Activated CD8-positive, alpha-beta memory T cell treated with anti-CD3 and anti-CD28 coated beads, Interleukin-2, amount 10 ng/mL, durations not matched to agents 7 days and 5 days (primary cell): Measurements from ENCODE around the gene WWOX. TPM values are rescaled to one million over a fixed set of nuclear protein-coding genes. Genes with fewer than 3 reads are reported as not detected.

Experiments
- ATAC-seq: fragments of 150-1000 bp; cut with Tn5 transposase; one replicate; pipeline ENCODE4 v1.10.0; 2021; ENCODE audit warnings: moderate library complexity
- CTCF ChIA-PET: fragments of 350-600 bp; sonication (Branson Sonifier 250); formaldehyde crosslinking; loops from one replicate; lab custom pipeline; 2021; ENCODE audit warnings: antibody characterized with exemption; lab: Charles Lee
- DNase-seq: peaks from one replicate; pipeline ENCODE4 v3.0.0-alpha.2; 2020
- H3K27ac Mint-ChIP-seq: one replicate; pipeline ENCODE4 v1.8.0; 2021; ENCODE audit warnings: mild to moderate bottlenecking, mixed read lengths
- H3K27me3 Mint-ChIP-seq: one replicate; pipeline ENCODE4 v1.8.0; 2021; ENCODE audit warnings: mixed read lengths
- H3K36me3 Mint-ChIP-seq: one replicate; pipeline ENCODE4 v1.8.0; 2021; ENCODE audit warnings: mild to moderate bottlenecking, mixed read lengths
- H3K4me1 Mint-ChIP-seq: one replicate; pipeline ENCODE4 v1.8.0; 2021; ENCODE audit warnings: mixed read lengths
- H3K4me3 Mint-ChIP-seq: one replicate; pipeline ENCODE4 v1.8.0; 2021; ENCODE audit warnings: mild to moderate bottlenecking, moderate library complexity, mixed read lengths
- H3K9me3 Mint-ChIP-seq: one replicate; pipeline ENCODE4 v1.8.0; 2022; ENCODE audit warnings: low read depth, mixed read lengths
- total RNA-seq, 2 experiments: library from RNA; stranded (reverse); gene quantifications; one replicate each; pipeline ENCODE4 v1.2.3, GENCODE V29; 2021

The WWOX gene
- total RNA-seq, 2 experiments from 2014 or later = 25.2 to 38.8 TPM

DNA sequence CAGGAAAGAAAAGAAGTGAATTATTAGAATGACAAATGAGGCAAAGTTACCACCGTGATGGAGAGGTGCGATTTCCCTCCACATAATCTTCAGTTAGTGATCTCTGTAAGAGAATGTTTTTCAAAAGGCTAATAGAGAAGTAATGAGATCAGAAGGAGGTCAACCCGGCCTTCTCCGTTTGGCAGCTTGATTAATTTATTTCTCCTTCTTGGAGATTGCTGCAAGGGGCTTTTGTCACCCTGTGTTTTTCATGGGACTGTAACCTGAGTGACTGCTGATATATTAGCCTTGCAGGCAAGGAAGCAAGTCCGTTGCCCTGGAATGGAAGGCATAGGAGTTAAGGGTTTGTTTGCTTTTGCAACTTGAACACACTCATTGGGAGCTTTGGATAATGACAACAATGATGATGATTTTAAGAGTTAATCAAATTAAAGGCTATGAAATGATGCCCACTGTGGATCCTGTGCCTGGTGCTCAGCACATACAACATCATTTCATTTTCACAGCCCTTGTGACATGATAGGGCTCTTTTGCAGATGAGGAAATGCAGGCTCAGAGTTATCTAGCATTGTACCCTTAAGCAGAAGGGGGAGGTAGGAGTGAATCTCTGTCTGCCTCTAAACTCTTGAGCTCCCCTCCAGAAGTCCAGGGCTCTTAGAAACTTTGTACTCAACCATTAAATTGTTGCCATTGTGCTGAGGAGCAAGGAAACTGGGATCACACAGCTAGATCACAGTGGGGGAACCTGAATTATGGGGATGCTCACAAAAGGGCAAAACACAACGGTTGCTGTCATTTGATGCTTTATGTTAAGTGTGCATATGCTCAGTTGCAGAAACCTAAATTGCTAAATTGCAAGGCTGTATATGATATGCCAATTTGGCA lies 226.3 kb downstream of the WWOX start:
- H3K27me3 Mint-ChIP-seq = no peaks in the 10 kb centered on the region
- no peaks in the 10 kb centered on the region for H3K4me1 Mint-ChIP-seq
- ATAC-seq = no peak
- DNase-seq = no peak
- CTCF ChIA-PET = no interaction called here
- no peak overlapping the region for H3K27ac Mint-ChIP-seq
- no peaks in the 10 kb centered on the region for H3K36me3 Mint-ChIP-seq
- H3K4me3 Mint-ChIP-seq = no peak overlapping the region
- H3K9me3 Mint-ChIP-seq = no peaks in the 10 kb centered on the region

- DNase-seq = no peak
- Mint-ChIP-seq H3K9me3 (no peaks in the 10 kb centered on the region), H3K36me3 (no peaks in the 10 kb centered on the region), H3K4me1 (no peaks in the 10 kb centered on the region), H3K27ac (no peak overlapping the region), H3K4me3 (no peak overlapping the region), H3K27me3 (no peaks in the 10 kb centered on the region)
- ATAC-seq = no peak
- CTCF ChIA-PET = no interaction called here
These were observed 227.3 kb downstream of the WWOX start for GRCh38 chr16:78326731-78327130.

DNA sequence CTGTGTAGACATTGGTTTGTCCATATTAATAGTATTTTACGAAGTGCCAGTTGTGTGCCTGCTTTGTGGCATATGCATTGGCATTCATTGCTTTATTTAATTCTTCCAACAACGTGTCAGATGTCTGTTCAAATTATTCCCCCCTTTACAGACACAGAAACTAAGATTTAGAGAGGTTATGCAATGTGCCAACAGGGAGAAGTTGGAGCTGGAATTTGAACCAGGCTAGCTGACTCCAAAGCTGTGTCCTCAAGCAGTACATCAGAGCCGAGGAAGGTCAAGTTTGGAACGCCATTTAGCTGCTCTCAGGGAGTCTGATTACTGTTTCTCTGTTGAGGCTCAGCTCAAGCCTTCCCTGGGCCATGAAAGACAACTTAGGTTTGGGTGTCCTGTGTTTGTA lies 232.3 kb downstream of the WWOX start:
- CTCF ChIA-PET = no interaction called here
- Mint-ChIP-seq H3K4me1 (no peaks in the 10 kb centered on the region), H3K36me3 (no peaks in the 10 kb centered on the region), H3K4me3 (no peak overlapping the region), H3K27me3 (no peaks in the 10 kb centered on the region), H3K9me3 (no peaks in the 10 kb centered on the region), H3K27ac (no peak overlapping the region)
- DNase-seq (no peak), ATAC-seq (no peak)

GRCh38 chr16:78333808-78334207 lies 234.4 kb downstream of the WWOX start:
- no peaks in the 10 kb centered on the region for H3K27me3 Mint-ChIP-seq
- CTCF ChIA-PET = no interaction called here
- H3K36me3 Mint-ChIP-seq = no peaks in the 10 kb centered on the region
- no peaks in the 10 kb centered on the region for H3K9me3 Mint-ChIP-seq
- no peaks in the 10 kb centered on the region for H3K4me1 Mint-ChIP-seq
- no peak for ATAC-seq
- no peak for DNase-seq
- no peak overlapping the region for H3K4me3 Mint-ChIP-seq
- no peak overlapping the region for H3K27ac Mint-ChIP-seq

DNA sequence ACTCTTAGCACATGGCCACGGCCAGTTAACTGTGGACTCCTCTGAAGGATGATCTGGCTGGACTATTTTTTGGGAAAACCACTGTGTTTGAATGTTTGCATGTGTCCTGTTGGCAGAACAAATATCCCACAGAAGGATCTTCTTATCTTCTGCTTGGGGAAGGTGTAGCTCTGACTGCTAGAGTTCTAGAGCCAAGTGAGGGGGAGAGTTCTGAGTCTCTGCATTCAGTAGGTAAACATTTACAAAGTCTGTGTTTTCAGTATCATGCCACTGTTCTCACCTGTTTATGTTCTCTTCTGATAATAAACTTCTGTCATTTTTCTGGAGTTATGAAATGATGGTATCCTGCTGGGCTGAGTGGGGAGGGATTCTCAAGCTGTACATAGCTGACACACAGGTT lies 241.1 kb downstream of the WWOX start:
- Mint-ChIP-seq H3K4me1 (no peaks in the 10 kb centered on the region), H3K27me3 (no peaks in the 10 kb centered on the region), H3K4me3 (no peak overlapping the region), H3K36me3 (no peaks in the 10 kb centered on the region), H3K9me3 (no peaks in the 10 kb centered on the region), H3K27ac (no peak overlapping the region)
- ATAC-seq (no peak), DNase-seq (no peak)
- CTCF ChIA-PET = no interaction called here

- DNase-seq = no peak
- H3K4me1 Mint-ChIP-seq = no peaks in the 10 kb centered on the region
- H3K27ac Mint-ChIP-seq = no peak overlapping the region
- CTCF ChIA-PET = no interaction called here
- no peak overlapping the region for H3K4me3 Mint-ChIP-seq
- H3K36me3 Mint-ChIP-seq = no peaks in the 10 kb centered on the region
- ATAC-seq = no peak
- no peaks in the 10 kb centered on the region for H3K9me3 Mint-ChIP-seq
- no peaks in the 10 kb centered on the region for H3K27me3 Mint-ChIP-seq
These were observed 248.6 kb downstream of the WWOX start for GRCh38 chr16:78348068-78348467.

GRCh38 chr16:78348886-78349285 lies 249.4 kb downstream of the WWOX start:
- ATAC-seq = no peak
- H3K9me3 Mint-ChIP-seq = no peaks in the 10 kb centered on the region
- H3K4me1 Mint-ChIP-seq = no peaks in the 10 kb centered on the region
- DNase-seq = no peak
- H3K36me3 Mint-ChIP-seq = no peaks in the 10 kb centered on the region
- no peaks in the 10 kb centered on the region for H3K27me3 Mint-ChIP-seq
- no peak overlapping the region for H3K4me3 Mint-ChIP-seq
- CTCF ChIA-PET = no interaction called here
- H3K27ac Mint-ChIP-seq = no peak overlapping the region

GRCh38 chr16:78352184-78352583 lies 252.7 kb downstream of the WWOX start:
- Mint-ChIP-seq H3K4me3 (no peak overlapping the region), H3K27ac (no peak overlapping the region), H3K4me1 (no peaks in the 10 kb centered on the region), H3K9me3 (no peaks in the 10 kb centered on the region), H3K27me3 (no peaks in the 10 kb centered on the region), H3K36me3 (no peaks in the 10 kb centered on the region)
- CTCF ChIA-PET = no interaction called here
- no peak for ATAC-seq
- DNase-seq = no peak

- Mint-ChIP-seq H3K9me3 (no peaks in the 10 kb centered on the region), H3K36me3 (no peaks in the 10 kb centered on the region), H3K4me3 (no peak overlapping the region), H3K27ac (no peak overlapping the region), H3K27me3 (no peaks in the 10 kb centered on the region), H3K4me1 (no peaks in the 10 kb centered on the region)
- CTCF ChIA-PET = no interaction called here
- ATAC-seq = no peak
- no peak for DNase-seq
These were observed 254.3 kb downstream of the WWOX start for GRCh38 chr16:78353640-78354275.

DNA sequence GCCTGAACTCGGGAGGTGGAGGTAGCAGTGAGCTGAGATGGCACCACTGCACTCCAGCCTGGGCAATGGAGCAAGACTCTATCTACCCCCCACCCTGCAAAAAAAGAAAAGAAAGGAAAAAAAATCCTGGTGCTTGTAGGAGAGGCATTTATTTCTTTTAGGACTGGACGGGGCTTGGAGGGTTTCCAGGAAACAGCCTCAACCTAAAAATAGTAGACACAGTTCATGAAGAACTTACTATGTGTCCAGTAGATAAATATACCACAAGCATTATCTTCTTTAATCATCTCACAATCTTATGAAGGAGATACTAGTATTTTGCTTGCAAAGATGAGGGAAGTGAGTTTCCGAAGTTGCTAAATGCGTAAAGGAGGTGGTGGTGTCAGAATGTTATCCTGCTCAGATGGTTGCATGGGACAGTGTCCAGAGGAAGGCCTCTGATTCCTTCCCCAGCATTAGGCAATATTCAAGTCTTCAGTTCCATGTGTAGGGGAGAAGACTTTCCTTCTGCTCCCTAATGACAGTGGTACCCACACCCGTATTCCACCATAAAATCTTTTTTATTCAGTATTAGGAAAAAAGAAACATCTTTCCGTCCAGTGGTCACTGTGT lies 263.2 kb downstream of the WWOX start:
- H3K27me3 Mint-ChIP-seq = no peaks in the 10 kb centered on the region
- H3K4me1 Mint-ChIP-seq = no peaks in the 10 kb centered on the region
- CTCF ChIA-PET = no interaction called here
- no peak overlapping the region for H3K27ac Mint-ChIP-seq
- no peaks in the 10 kb centered on the region for H3K9me3 Mint-ChIP-seq
- no peak overlapping the region for H3K4me3 Mint-ChIP-seq
- ATAC-seq = no peak
- no peak for DNase-seq
- no peaks in the 10 kb centered on the region for H3K36me3 Mint-ChIP-seq

GRCh38 chr16:78363843-78364555 lies 264.5 kb downstream of the WWOX start:
- H3K9me3 Mint-ChIP-seq = no peaks in the 10 kb centered on the region
- no peak overlapping the region for H3K27ac Mint-ChIP-seq
- no peaks in the 10 kb centered on the region for H3K27me3 Mint-ChIP-seq
- H3K4me3 Mint-ChIP-seq = no peak overlapping the region
- no peaks in the 10 kb centered on the region for H3K4me1 Mint-ChIP-seq
- no peaks in the 10 kb centered on the region for H3K36me3 Mint-ChIP-seq
- DNase-seq = no peak
- CTCF ChIA-PET = no interaction called here
- no peak for ATAC-seq

DNA sequence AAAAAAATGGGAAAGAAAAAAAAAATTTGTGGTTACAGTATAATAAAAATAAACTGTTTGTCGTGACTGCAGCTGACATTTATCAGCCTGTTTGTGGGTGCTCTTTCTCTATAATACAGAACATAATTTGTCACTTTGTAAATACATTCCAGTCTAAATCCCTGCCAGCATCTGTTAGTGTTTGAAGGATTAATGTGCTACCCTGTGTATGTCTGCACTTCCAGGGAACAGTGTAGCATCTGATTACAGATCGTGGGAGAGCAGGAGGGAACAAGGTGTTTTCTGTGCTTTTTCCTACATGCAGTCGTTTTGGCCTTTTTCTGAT lies 265.1 kb downstream of the WWOX start:
- Mint-ChIP-seq H3K4me3 (no peak overlapping the region), H3K36me3 (no peaks in the 10 kb centered on the region)
- CTCF ChIA-PET = no interaction called here

GRCh38 chr16:78365366-78365765 lies 265.9 kb downstream of the WWOX start:
- Mint-ChIP-seq H3K4me1 (no peaks in the 10 kb centered on the region), H3K4me3 (no peak overlapping the region), H3K36me3 (no peaks in the 10 kb centered on the region), H3K27me3 (no peaks in the 10 kb centered on the region), H3K9me3 (no peaks in the 10 kb centered on the region), H3K27ac (no peak overlapping the region)
- CTCF ChIA-PET = no interaction called here
- DNase-seq = no peak
- ATAC-seq = no peak

More for the DNA sequence above, 265.1 kb downstream of the WWOX start:
- no peaks in the 10 kb centered on the region for H3K9me3 Mint-ChIP-seq
- no peaks in the 10 kb centered on the region for H3K27me3 Mint-ChIP-seq
- no peak for ATAC-seq
- DNase-seq = no peak
- H3K27ac Mint-ChIP-seq = no peak overlapping the region
- H3K4me1 Mint-ChIP-seq = no peaks in the 10 kb centered on the region
